ENCODE results near the gene NME7.
A peak's percentile ranks its signal among the peaks of the same experiment; 100 is the strongest.

The NME7 gene

GRCh38 chr1:169106921-169107602, 260.5 kb downstream of the NME7 start:
- no peak for TF ChIP-seq CTCF (IDR thresholded peaks at IDR 0.05; ENCODE audit: low read depth, low read length)
- H3K4me3 ChIP-seq (ENCODE audit: low read depth, low read length), result peak overlapping the region; percentile 89

GRCh38 chr1:169106095-169106920, 261.3 kb downstream of the NME7 start, which contains the start of gene ATP1B1:
ATP1B1 (plus strand) TSS chr1:169106690; CDS start chr1:169106830, 140 bp downstream.
- H3K4me3 ChIP-seq (ENCODE audit: low read depth, low read length), result peak within 1 kb of the TSS; percentile 89
- peak; percentile 26; the same call in 1 of the 2 replicates for TF ChIP-seq CTCF (IDR thresholded peaks at IDR 0.05; ENCODE audit: low read depth, low read length)

GRCh38 chr1:169105434-169106094, 262.0 kb downstream of the NME7 start:
- peak overlapping the region; percentile 89 for H3K4me3 ChIP-seq (ENCODE audit: low read depth, low read length)
- TF ChIP-seq CTCF (IDR thresholded peaks at IDR 0.05; ENCODE audit: low read depth, low read length), result no peak

- no peak for TF ChIP-seq CTCF (IDR thresholded peaks at IDR 0.05; ENCODE audit: low read depth, low read length)
- no peak overlapping the region for H3K4me3 ChIP-seq (ENCODE audit: low read depth, low read length)
These were observed 262.5 kb downstream of the NME7 start for GRCh38 chr1:169105087-169105433.

- TF ChIP-seq CTCF (IDR thresholded peaks at IDR 0.05; ENCODE audit: low read depth, low read length), result no peak
These were observed 264.1 kb downstream of the NME7 start for GRCh38 chr1:169103480-169103893.

GRCh38 chr1:169103002-169103401, 264.6 kb downstream of the NME7 start:
- no peak for TF ChIP-seq CTCF (IDR thresholded peaks at IDR 0.05; ENCODE audit: low read depth, low read length)
- H3K4me3 ChIP-seq (ENCODE audit: low read depth, low read length), result no peak overlapping the region

More at GRCh38 chr1:169103480-169103893, 264.1 kb downstream of the NME7 start:
- no peak overlapping the region for H3K4me3 ChIP-seq (ENCODE audit: low read depth, low read length)
